HG03025 (cell line): ENCODE results near the gene RALB.
"Not testable (repeated sequence)": the region's sequence is repeated elsewhere in the genome, so short reads cannot be mapped to it uniquely, and the experiment has no call there.

Source experiments
- ATAC-seq: cut with Tn5 transposase; IDR thresholded peaks from one replicate; pipeline ENCODE4 v1.9.1; 2021; ENCODE audit warnings: mild to moderate bottlenecking, moderate library complexity; ENCODE audit not compliant: unreplicated experiment, low FRiP score

The RALB gene

DNA sequence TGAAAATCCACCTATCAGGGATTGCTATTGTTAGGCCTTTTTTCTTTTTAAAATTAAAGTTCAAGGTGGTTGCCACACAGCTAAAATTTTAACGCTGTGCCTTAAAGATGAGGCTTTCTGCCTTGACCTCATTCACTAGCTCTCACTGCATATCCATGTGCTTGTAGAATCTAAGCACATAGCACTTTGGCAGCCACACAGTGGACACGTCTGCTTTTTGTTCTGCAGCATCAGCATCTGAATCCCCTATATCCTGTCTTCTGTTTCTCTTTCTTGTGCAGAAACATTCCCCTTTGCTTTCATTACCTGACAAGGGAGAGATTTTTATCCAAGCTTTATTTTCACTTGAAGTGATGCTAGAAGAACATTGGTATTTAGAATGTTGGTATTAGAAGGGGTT, 38.1 kb downstream of the RALB start:
- ATAC-seq: no peak

- no peak for ATAC-seq
Measured at GRCh38 chr2:120291401-120292311, 39.0 kb downstream of the RALB start.

DNA sequence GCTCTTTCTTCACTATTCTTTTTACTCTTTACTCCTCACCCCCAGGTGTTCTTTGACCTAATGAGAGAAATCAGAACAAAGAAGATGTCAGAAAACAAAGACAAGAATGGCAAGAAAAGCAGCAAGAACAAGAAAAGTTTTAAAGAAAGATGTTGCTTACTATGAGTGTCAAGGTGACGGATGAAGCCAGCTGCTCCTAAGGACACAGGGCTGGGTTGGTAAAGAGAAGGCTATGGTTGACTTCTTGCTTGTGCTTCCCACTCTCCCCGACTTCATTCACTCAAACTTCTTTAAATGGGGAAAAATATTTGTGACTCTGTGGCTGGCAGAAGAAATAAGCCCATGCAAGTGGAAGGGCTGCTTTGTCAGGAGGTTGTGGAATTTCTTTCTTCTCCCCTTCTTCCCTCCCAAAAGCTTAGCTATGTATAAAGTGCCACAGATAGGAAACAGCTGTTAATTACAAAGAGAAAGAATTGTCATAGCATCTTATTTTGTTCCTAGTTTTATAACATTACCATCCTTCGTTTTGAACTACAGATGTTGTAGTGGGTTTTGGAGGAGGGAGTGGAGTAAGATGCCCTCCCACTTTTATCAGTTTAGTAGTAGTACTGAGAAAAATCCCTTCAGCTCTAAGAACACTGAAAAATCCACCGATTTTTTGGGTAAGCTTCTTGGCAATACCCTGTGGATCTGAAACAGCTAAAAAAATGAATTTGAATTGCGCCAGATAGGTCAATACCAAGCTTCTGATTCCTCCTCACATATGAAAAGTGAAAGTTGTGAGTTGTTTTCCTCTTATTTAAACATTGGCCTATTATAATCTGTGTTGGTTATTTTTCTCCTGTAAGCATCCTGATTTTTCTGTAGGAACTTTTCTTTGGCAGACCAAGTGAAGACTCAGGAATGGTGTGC, 40.7 kb downstream of the RALB start:
- no peak for ATAC-seq

DNA sequence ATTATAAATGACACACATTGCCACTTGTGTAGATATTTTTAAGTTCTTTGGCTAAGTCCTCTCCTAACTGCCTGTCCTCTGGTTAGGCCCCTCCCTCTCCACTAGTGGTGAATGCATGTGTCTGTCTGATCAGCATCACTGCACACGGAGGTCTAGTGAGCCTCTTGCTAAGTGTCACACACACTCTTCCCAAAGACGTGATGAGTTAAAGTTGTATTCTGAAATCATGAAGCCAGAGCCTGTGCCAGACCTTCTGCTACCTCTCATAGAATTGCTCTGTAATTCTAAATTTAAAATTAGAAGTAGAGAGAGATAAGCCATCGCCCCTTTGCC, 41.3 kb downstream of the RALB start:
- no peak for ATAC-seq

DNA sequence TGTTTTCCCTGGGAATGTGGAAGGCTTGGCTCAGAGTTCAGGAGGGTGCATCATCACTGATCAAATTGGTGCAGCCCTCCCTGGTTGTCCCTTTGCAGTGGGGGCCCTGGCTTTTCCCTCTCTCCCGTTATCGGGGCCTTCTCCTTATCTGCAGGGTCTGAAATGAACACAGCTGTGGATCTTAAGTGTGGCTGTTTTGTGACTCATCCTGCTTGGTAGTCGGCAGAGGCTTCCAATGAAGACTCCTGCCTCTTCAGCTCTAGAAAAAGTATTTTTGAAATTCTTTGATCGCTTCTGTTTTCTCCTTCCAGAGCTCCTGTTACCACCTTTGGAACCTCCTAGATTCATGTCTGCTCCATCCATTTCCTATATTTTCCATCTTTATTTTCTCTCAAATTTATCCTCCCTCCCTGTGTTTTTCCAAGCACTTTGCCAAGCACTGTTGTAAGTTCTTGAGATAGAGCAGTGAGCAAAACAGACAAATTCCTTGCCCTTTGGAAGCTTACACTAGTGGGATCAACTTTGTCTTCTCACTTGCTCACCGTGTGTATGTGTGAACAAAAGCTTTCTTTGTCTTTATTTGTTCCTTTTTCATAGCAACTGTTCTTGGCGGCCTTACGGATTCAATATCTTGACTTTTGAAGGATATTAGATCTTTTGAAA, 45.7 kb downstream of the RALB start:
- ATAC-seq: no peak

DNA sequence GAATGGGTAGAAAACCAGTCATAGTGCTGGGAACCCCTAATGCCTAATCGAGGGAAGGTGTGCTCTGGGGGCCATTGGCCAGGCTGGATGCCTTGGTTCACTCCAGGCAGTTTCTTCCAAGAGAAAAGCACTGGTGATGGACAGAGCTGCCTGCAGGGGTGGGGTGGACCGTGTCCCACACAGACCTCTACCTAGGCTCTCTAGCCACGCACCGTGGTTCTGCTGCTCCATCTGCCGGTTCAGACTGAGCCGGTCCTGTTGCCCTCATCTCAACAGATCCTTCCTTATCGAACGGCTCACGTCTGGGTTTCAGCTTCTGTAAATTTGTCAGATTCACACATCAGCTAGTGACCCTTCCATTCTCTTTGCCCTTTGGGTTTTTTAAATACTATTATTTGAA, 46.4 kb downstream of the RALB start:
- ATAC-seq: no peak

DNA sequence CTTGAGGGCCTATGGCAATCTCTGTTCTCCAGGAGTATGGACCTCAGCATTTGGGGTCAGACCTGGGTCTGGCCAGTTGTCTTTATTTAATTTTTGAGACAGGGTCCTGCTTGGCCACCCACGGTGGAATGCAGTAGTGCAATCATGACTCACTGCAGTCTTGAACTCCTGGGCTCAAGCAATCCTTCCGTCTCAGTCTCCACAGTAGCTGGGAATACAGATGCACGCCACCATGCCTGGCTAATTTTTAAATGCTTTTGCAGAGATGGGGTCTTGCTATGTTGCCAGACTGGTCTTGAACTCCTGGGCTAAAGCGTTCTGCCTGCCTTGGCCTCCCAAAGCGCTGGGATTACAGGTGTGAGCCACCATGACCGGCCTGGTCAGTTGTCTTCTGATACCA, 46.9 kb downstream of the RALB start:
- ATAC-seq: no peak

- ATAC-seq: no peak
Measured at GRCh38 chr2:120300385-120300784, 47.7 kb downstream of the RALB start.

DNA sequence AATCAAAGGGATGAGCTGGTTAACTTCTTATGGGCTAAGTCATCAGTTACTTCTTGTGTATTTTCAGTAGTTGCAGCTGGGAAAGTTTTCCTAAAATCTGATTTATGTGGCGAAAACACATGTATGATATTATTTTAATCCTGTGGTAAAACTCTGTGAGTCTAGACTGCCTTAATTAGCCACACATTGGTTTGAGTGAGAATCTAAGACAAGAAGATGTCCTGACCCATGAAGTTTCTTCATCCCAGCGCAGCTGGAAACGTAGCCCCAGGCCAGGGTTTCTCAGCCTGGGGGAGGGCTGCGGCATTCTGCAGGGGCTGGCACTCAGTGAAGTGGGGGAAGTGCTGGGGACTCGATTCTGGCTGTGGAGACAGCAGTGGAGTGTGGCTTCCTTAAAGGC, 48.6 kb downstream of the RALB start:
- no peak for ATAC-seq

GRCh38 chr2:120302301-120302700, 49.6 kb downstream of the RALB start:
- no peak for ATAC-seq

DNA sequence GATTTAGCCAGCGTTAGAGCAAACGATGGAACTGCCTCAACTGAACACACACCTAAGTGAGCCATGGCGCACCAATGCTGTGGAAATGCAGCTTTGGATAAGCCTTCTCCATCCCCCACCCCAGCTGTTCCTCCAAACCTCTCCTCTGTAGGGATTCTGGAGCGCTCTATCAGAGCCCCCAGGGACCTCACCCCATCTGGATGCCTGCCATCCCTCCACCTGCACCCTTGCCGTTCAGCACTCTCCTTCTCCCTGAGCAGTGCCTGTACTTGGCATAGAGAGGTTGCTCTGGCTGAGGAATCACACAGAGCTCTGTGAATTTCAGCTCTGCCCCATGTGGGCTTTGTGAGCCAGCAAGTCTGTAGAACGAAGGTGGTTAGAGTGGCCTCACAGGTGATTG, 50.5 kb downstream of the RALB start:
- no peak for ATAC-seq

GRCh38 chr2:120305296-120305695, 52.6 kb downstream of the RALB start:
- no peak for ATAC-seq

GRCh38 chr2:120305937-120306490, 53.4 kb downstream of the RALB start:
- ATAC-seq: no peak

- ATAC-seq: no peak
Measured at GRCh38 chr2:120307482-120307881, 54.8 kb downstream of the RALB start.

DNA sequence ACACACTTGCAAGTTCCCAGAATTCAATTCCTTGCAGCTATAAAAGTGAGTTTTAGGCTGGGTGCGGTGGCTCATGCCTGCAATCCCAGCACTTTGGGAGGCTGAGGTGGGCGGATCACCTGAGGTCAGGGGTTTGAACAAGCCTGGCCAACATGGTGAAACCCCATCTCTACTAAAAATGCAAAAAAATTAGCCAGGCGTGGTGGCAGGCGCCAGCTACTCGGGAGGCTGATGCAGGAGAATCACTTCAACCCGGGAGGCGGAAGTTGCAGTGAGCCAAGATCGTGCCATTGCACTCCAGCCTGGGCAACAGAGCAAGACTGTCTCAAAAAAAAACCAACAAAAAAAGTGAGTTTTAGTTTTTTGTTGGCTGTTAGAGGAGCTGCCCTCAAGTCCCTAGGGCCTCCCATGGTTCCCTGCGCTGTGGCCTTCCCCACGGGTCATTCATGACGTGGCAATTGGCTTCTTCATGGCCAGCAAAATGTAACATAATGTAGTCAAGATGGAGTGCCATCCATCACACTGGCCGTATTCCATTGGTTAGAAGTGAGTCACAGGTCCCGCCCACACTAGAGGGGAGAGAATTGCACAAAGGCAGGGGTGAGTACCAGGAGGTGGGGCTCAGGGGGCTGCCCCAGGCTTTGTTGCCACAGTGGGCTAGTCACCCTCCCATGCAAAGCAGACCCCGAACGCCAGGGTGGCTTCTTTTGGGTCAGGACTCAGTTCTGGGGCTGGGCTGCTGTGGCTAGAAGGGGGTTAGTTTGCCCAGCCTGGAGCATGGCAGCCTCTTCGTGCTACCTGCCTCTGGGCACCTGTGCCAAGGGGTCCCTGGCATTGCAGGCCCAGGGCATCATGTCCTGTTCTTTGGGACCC, 55.6 kb downstream of the RALB start:
- ATAC-seq: no peak

DNA sequence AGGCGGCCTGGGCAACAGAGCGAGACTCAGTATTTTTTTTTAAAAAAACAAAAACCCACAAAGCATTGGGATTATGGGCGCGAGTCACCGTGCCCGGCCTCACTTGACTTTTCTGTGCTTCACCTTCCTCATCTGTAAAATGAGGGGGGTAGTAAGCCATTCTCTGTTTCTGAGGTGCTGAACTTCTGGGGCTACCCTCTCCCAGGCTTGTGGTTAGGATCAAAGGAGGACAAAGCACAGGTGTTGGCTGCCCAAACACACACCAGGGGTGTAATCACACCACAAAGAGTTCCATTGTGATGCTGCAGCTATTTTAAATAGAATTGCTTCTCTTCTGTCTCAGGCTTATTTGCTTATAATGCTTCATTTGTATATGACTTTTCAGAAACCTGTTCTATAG, 57.5 kb downstream of the RALB start:
- ATAC-seq: peak; percentile 69

- ATAC-seq: not testable (repeated sequence)
Measured at GRCh38 chr2:120310841-120311240, 58.2 kb downstream of the RALB start.

DNA sequence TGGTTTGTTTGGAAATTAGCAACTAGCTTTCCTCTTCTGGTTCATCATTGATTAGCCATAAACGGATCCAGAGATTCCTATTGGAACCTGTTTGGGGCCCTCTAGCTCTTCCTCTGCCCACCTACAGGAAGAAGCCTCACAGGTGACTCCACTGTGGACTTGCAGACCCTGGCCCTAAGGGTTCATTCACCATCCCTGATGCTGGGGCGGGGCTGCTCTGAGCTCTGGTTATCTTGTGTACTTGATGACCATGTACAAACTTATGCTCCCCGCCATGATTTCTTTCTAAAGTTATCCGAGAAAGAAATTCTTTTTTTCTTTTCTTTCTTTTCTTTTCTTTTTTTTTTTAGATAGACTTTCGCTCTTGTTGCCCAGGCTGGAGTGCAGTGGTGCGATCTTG, 59.4 kb downstream of the RALB start:
- ATAC-seq: no peak

DNA sequence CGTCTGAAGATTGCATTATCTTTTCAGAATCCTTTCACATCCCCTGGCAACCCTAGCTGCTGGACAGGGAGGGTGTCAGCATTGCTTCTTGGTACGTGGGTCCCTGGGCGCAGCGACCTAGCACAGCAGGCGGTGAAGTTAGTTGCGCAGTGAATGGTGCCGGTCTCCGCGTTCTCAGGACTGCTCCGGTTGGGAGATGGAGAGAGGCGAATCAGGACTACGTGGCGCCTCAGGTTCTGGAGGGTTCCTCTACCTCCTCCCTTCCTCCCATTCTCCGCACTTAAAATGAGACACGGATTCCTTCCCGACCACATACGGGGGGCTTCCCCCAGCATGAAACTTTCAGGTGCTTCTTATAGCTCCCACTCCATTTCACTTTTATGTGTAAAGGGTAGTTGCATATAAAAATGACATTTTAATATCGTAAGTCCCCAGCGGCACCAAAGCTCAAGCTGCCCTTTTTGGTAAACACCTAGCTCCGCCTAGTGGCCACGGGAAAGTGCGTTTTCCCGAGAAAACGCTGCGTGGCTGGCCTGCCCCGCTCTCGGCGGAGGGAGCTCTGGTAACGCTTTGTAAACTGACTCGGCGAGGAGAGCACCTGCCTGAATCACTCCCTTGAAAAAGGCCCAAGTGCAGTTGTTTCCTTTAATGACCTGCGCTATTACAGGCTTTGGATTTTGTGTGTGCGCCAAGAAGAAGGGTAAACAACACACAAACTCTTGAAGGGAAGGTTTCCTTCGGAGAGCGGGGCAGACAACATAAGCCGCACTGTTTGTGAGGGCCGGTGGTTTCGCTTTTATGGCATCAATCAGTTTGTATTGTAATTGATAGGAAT, 60.4 kb downstream of the RALB start:
- ATAC-seq: peak; percentile 40
